ENCODE results near the gene PANX3. TPM values are rescaled to one million over a fixed set of nuclear protein-coding genes. Genes with fewer than 3 reads are reported as not detected.

Gene PANX3
- total and polyA plus RNA-seq, 7 donors, result not detected

GRCh38 chr11:124605719-124606118, 5.5 kb upstream of the PANX3 start:
- no peak overlapping the region for H3K27ac ChIP-seq
- ATAC-seq, result no peak
- H3K4me1 ChIP-seq, result no peaks in the 10 kb centered on the region
- intact Hi-C loops (cut with DNase I), result no loop called here
- no peaks in the 10 kb centered on the region for H3K36me3 ChIP-seq (ENCODE audit: insufficient read depth in 1 of 2, low read depth in 1 of 2)
- no peak overlapping the region for H3K4me3 ChIP-seq
- no peak for TF ChIP-seq CTCF (IDR thresholded peaks at IDR 0.05)
- no peaks in the 10 kb centered on the region for H3K27me3 ChIP-seq (ENCODE audit: insufficient read depth in 3 of 3, low read length in 2 of 3)
- H3K9me3 ChIP-seq, result no peaks in the 10 kb centered on the region
- WGBS, 3 donors, result 80 to 87% (median 86%) methylated on average over 3 of the region's 3 CpGs
- no peak for DNase-seq

GRCh38 chr11:124608147-124608546, 3.1 kb upstream of the PANX3 start:
- DNase-seq, result no peak
- Histone ChIP-seq H3K27me3 (ENCODE audit: insufficient read depth in 3 of 3, low read length in 2 of 3) (no peaks in the 10 kb centered on the region), H3K4me3 (no peak overlapping the region), H3K9me3 (no peaks in the 10 kb centered on the region), H3K36me3 (ENCODE audit: insufficient read depth in 1 of 2, low read depth in 1 of 2) (no peaks in the 10 kb centered on the region), H3K27ac (no peak overlapping the region), H3K4me1 (no peaks in the 10 kb centered on the region)
- intact Hi-C loops (cut with DNase I), result no loop called here
- no peak for ATAC-seq
- no peak for TF ChIP-seq CTCF (IDR thresholded peaks at IDR 0.05)

GRCh38 chr11:124610295-124610694, 933 bp upstream of the PANX3 start:
- 77 to 88% (median 77%) methylated on average over 2 of the region's 2 CpGs for WGBS, 3 donors
- H3K4me3 ChIP-seq, result no peak overlapping the region
- H3K27ac ChIP-seq, result no peak overlapping the region
- no peaks in the 10 kb centered on the region for H3K9me3 ChIP-seq
- ATAC-seq (no peak), DNase-seq (no peak)
- no peaks in the 10 kb centered on the region for H3K4me1 ChIP-seq
- no peak for TF ChIP-seq CTCF (IDR thresholded peaks at IDR 0.05)
- peaks cover 0 to 12% (median 0%) of the 10 kb centered on the region in 3 donors for H3K27me3 ChIP-seq (ENCODE audit: insufficient read depth in 3 of 3, low read length in 2 of 3)
- intact Hi-C loops (cut with DNase I), result no loop called here
- no peaks in the 10 kb centered on the region for H3K36me3 ChIP-seq (ENCODE audit: insufficient read depth in 1 of 2, low read depth in 1 of 2)

- no peaks in the 10 kb centered on the region for H3K9me3 ChIP-seq
- no peak overlapping the region for H3K4me3 ChIP-seq
- no peak overlapping the region for H3K27ac ChIP-seq
- ATAC-seq (no peak), DNase-seq (no peak)
- WGBS, 3 donors, result 64 to 82% (median 72%) methylated on average over 3 of the region's 3 CpGs
- no peaks in the 10 kb centered on the region for H3K4me1 ChIP-seq
- no peaks in the 10 kb centered on the region for H3K36me3 ChIP-seq (ENCODE audit: insufficient read depth in 1 of 2, low read depth in 1 of 2)
- H3K27me3 ChIP-seq (ENCODE audit: insufficient read depth in 3 of 3, low read length in 2 of 3), result peaks cover 0 to 12% (median 0%) of the 10 kb centered on the region in 3 donors
- no peak for TF ChIP-seq CTCF (IDR thresholded peaks at IDR 0.05)
- intact Hi-C loops (cut with DNase I), result no loop called here
These were observed 817 bp downstream of the PANX3 start for GRCh38 chr11:124612045-124612444.

GRCh38 chr11:124612567-124613246, 1.5 kb downstream of the PANX3 start:
- Histone ChIP-seq H3K27ac (no peak overlapping the region), H3K27me3 (ENCODE audit: insufficient read depth in 3 of 3, low read length in 2 of 3) (peaks cover 0 to 12% (median 0%) of the 10 kb centered on the region in 3 donors), H3K4me3 (no peak overlapping the region), H3K36me3 (ENCODE audit: insufficient read depth in 1 of 2, low read depth in 1 of 2) (no peaks in the 10 kb centered on the region), H3K4me1 (no peaks in the 10 kb centered on the region), H3K9me3 (no peaks in the 10 kb centered on the region)
- DNase-seq, result no peak
- no peak for TF ChIP-seq CTCF (IDR thresholded peaks at IDR 0.05)
- no peak for ATAC-seq
- 47 to 56% (median 51%) methylated on average over 10 of the region's 10 CpGs for WGBS, 3 donors
- intact Hi-C loops (cut with DNase I), result no loop called here
